Stimulated activated CD4-positive, alpha-beta T cell treated with anti-CD3 and anti-CD28 coated beads, Interleukin-4, amount 100 ng/mL, for 4 hours (primary cell): ENCODE measurements around the gene HIP1.

Experiments used
- DNase-seq, 2 experiments: peaks; one replicate each; pipeline ENCODE4 v3.0.0-alpha.2; 2020

Gene HIP1

DNA sequence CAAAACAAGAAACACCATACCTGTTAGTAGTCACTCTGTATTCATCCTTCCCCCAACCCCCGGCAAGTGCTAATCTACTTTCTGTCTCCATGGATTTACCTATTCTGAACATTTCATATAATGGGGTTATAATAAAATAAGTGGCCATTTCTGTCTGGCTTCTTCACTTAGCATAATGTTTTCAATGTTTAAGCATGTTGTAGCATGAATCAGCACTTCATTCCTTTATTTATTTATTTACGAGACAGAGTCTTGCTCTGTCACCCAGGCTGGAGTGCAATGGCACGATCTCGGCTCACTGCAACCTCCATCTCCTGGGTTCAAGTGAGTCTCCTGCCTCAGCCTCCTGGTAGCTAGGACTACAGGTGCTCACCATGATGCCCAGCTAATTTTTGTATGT is 69.2 kb downstream of the HIP1 start:
- DNase-seq = no peak

DNA sequence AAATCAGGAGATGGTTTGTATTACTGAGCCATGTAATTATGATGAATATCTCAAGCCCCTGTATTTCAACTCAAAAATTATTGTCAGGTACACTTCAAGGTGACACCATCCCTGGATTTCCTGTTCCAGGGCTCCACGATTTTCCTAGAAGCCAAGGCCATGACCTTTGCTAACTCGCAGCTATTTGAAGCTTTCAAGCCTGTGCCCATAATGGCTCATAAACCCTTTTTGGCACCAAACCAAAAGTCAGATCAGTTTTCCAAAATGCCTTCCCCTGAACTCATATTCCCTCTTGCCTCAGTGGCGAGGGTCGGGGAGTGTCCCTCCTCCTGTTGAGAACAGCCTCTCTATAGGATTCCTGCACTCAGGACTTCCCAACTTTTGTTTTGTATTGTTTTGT is 70.8 kb downstream of the HIP1 start:
- DNase-seq = no peak

DNA sequence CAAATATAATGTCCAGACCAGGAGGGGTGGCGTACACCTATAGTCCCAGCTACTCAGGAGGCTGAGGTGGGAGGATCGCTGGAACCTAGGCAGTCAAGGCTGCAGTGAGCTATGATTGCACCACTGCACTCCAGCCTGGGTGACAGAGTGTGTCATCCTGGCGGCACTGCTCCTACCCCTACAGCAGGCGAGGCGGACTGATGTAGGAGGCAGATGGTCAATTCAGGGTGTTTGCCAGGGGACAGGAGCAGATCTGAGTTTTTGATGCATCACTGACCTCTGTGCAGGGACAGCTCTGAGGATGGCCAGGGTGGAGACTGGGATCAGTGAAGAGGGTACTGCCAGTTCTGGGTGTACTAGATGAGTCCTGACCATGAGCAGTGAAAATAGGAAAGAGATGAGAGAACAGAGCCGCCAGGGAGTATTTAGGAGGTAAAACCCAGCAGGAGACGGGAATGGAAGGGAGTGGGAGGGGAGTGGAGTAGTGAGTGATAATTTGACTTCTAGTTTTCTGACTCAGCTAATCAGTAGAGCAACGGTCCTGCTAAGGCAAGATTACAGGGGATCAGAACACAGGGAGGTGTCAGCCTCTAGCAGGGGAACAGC is 75.3 kb downstream of the HIP1 start:
- no peak for DNase-seq

DNA sequence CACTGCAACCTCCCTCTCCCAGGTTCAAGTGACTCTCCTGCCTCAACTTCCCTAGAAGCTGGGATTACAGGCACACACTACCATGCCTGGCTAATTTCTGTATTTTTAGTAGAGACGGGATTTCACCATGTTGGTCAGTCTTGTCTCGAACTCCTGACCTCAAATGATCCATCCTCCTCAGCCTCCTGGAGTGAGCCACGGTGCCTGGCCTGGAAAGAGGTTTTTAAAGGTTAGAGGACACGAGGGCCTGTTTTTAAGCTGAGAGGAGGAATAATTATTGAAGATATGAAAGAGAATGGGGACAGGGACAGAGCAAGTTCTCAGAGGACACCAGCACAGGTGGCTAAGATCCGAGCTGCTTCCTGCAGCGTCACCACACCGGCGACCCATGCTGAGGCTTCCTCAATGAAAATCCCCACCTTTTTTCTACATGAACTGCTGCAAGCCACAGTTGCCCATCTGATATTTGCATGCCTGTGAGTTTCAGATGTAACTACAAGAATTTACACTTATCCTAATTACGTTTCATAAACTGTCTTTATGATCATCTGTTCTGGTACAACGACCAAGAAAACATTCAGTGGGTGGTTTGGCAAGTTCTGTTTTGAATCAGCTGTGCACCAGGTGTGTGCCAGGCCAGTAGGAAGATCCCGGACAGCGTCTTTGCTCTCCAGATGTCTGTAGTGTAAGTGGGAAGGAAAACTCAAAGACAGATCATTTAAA is 76.0 kb downstream of the HIP1 start:
- DNase-seq = no peak

DNA sequence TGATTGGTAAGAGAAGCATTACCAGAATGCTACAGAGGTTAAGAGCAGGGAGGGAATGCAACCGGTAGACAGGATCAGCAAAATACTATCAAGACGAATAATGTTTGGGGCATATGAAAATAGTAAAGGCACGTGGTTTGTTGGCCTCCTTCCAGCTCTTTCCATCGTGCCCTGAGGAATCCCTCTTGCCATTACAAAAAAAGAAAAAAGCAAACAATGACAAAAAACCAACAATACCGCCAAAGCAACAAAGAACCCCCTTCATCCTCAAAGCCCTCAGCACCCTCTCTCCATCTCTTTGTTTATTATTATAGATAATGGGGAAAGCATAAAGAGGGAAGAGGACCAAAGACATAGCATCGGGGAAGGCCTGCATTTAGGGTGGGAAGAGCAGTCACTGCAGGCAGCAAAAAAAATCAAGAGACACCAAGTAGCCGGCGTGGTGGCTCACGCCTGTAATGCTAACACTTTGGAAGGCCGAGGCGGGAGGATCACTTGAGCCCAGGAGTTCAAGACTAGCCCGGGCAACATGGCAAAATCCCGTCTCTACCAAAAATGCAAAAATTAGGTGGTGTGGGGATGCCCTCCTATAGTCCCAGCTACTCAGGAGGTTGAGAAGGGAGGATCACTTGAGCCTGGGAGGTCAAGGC is 78.0 kb downstream of the HIP1 start:
- no peak for DNase-seq

DNA sequence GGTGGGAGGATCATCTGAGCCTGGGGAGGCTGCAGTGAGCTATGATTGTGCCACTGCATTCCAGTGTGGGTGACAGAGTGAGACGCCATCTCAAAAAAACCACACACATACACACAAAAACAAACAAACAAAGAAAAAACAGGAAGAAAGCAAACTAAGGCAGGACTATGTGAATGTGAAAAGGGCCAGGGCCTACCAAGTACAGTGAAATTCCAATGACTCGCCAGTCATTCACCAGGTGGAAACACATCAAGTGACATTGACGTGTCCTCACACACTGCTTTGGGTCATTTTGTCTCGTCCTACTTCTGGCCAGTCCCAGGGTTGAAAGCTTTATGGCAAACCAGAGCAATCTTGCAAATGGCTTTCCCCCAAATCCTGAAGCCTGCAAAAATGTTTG is 79.9 kb downstream of the HIP1 start:
- no peak for DNase-seq

DNA sequence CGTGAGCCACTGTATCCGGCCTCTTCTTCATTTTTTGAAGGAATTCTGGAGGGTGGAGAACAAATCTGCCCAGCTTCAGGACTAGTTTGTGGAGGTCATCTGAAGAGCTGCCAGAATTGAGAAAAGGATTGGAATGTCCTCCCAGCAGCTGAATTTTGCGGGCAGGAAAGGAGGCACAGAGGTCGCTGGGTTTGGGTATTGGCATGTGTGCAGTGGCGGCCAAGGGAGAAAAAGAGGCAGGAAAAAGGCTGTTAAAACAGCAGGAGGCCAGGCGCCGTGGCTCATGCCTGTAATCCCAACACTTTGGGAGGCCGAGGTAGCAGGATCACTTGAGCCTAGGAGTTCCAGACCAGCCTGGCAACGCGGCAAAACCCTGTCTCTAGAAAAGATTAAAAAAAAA is 80.4 kb downstream of the HIP1 start:
- DNase-seq = no peak

DNA sequence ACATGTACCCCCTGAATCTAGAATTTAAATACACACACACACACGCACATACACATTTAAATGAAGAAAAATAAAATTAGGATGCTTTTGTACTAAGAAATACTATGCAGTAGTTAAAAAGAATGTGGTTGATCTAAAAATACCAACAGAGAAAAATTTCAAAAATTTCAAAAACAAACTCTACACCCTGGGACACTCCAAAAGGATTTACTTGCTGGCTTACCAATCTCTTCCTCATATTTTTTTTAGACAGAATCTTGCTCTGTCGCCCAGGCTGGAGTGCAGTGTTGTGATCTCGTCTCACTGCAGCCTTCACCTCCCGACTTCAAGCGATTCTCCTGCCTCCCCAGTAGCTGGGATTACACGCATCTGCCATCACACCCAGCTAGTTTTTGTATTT is 80.9 kb downstream of the HIP1 start:
- no peak for DNase-seq

DNA sequence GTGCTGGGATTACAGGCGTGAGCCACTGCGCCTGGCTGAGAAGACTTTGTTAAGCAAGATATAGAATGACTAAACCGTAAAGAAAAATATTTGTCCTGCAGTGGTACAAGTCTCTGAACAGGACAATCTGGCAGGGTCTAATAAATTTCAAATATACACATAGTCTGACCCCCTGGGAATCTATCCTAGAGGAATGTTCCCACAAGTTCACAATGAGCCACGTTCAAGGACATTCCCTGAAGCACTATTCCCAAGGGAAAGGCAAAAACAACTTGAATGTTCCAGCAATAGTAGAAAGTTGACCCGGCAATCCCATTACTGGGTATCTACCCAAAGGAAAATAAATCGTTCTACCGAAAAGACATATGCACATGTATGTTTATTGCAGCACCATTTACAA is 82.0 kb downstream of the HIP1 start:
- no peak for DNase-seq

DNA sequence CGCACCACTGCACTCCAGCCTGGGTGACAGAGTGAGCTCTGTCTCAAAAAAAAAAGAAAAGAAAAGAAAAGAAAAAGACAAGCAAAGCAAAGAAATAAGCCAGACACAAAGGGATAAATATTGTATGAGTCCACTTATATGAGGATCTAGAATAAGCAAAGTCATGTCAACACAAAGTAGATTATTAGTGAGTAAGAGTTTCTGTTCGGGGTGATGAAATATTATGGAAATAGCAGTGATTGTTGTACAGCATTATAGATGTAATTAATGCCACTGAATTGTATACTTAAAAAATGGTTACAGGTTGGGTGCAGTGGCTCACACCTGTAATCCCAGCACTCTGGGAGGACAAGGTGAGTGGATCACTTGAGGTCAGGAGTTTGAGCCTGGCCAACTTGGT is 83.2 kb downstream of the HIP1 start:
- no peak for DNase-seq

DNA sequence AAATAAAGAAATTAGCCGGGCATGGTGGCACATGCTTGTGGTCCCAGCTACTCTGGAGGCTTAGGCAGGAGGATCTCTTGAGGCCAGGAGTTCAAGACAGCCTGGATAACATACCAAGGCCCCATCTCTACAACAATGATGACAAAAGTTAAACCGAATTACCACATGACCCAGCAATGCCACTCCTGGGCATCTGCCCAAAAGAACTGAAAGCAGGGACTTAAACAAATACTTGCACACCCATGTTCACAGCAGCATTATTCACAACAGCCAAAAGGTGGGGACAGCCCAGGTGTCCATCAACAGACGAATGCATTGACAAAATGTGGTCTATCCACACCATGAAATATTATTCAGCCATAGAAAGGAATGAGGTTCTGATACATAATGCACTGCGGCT is 83.9 kb downstream of the HIP1 start:
- no peak for DNase-seq

DNA sequence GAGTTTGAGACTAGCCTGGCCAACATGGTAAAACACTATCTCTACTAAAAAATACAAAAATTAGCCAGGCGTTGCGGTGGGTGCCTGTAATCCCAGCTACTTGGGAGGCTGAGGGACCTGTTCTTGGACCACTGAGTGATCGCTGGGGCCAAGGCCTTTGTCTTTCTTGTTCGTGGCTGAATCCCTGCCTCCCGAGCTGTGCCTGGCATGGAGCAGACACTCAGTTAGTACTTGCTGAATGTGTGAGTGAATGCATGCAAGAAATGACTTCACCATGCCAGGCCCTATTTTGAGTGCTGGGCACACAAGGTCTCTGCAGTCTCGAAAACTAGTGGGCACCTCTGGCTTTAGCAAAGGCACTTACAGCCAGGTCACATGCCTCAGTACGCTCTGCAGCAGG is 85.1 kb downstream of the HIP1 start:
- no peak for DNase-seq

DNA sequence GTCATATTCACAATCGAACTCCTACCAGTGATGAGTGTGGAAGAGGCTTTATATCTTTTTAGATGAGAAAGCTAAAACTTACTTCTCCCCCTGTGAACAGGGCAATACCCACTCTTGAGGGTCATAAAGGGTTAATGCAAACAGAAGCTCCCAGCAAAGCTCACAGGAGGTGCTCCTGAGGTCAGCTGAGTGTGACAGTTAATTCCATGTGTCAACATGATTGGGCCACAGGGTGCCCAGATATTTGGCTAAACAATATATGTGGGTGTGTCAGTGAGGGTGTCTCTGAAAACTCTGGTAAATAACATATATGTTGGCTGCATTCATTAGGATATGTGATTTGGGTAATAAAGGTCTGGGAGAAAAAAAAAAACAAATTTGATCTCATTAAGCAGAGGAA is 86.0 kb downstream of the HIP1 start:
- no peak for DNase-seq

DNA sequence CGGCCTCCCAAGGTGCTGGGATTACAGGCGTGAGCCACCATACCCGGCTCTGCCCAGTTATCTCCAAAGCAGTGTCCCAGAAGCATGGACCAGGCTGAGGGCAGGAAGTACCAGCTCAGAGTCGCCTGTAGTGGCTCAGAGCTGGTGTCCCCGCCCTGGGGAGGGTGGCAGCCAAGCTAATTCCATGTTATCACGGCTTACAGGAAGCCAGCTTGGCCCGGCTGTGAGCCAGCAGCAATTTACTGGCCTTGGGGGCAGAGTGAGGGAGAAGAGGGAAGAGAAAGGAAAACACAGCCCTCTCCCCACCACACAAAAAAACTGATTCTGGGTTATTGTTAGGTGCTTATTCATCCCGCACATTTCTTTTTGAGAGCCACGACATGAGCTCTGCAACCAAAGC is 88.1 kb downstream of the HIP1 start:
- DNase-seq = no peak

DNA sequence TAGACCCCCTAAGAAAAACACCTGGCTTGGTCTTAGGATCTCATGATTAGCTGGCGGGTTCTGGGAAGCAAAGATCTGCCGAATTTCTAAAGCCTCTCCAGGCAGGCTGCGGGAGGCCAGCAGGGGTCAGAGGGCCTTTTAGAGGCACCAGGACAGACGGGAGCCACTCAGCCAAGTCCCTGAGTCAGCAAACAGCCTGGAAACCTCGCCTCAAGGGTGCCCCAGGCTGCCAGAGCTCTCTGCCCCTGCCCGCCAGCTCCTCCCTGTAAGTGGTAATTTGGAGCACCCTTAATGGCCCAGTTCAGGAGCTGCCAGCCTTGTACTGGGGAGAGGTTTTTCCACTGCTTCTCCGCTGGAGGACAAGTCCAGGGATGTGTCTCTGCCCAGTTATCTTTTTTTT is 88.7 kb downstream of the HIP1 start:
- DNase-seq = no peak

DNA sequence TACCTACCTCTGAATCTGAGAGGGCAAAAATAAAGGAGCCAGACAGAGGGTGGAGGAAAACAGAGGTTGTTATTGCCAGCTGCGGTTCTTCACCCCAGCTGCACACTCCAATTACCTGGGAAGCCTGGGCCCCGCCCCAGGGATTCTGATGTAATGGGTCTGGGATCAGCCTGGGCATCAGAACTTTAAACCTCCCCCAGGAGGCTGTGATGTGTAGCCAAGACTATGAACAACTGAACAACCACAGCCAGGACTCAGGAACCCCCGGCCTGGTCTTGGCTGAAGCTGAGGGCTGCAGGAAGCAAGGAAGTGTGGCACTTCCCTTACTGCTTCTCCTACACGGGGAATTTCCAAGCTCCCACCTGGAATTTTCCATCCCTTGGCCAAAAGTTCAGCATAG is 89.3 kb downstream of the HIP1 start:
- DNase-seq = no peak

DNA sequence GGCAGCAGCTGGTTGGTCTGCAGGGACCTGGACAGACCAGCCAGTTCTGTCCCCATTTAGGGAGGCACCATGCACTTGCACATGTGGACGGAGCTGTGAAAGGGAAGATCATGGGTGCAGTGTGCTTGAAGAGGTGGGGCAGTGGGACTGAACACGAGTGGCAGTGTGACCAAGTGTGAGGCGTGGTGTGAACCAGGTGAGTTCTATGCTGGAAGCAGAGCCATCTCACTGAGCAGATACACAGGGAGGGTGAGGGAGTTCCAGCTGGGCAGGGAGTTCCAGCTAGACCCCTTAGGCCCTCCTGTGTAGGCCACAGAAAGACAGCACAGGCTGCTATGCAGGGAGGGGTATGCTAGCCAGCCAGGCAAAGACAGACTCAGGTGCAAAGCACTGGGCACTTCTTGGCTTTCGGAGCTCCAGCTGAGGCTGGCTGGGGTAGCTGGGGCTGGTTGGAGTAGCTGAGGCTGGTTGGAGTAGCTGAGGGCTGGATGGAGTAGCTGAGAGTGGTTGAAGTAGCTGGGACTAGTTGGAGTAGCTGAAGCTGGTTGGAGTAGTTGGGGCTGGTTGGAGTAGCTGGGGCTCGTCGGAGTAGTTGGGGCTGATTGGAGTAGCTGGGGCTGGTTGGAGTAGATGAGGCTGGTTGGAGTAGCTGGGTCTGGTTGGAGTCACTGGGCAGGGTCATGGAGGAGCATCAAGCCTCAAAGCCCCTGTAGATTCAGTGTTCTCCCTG is 90.9 kb downstream of the HIP1 start:
- no peak for DNase-seq

DNA sequence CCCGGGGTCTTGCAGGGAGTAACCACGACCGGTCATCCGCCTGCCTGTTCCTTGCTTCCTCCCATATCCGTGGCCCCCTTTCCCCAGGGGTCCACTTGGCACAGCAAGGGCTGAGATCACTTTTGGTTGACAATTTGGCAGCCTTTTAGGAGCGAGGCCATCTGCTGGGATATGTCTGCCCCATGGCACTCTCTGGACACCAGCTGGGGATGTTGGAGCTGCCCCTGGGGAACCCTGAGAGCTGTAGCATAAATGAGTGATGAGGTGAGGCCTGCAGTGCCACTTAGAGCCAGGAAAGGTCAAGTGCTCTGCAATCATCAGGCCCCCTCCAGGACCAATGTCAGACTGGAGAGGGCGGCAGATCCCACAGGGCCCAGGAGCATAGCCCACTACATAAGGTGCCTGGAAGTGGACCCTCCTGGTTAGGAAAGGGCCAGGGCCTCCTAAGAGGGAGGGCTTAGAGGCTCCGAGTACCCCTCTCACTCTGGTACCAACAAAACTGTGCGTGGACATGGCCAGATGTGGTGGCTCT is 92.1 kb downstream of the HIP1 start:
- DNase-seq = no peak

DNA sequence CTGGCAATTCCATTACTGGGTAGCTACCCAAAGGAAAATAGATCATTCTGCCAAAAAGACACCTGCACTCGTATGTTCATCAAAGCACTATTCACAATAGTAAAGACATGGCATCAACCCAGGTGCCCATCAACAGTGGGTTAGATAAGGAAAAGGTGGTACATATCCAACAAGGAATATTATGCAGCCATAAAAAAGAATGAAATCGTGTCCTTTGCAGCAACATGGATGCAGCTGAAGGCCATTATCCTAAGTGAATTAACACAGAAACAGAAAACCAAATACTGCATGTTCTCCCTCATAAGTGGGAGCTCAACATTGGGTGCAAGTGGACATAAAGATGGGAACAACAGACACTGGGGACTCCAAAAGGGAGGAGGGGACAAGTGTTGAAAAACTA is 93.2 kb downstream of the HIP1 start:
- DNase-seq = no peak

DNA sequence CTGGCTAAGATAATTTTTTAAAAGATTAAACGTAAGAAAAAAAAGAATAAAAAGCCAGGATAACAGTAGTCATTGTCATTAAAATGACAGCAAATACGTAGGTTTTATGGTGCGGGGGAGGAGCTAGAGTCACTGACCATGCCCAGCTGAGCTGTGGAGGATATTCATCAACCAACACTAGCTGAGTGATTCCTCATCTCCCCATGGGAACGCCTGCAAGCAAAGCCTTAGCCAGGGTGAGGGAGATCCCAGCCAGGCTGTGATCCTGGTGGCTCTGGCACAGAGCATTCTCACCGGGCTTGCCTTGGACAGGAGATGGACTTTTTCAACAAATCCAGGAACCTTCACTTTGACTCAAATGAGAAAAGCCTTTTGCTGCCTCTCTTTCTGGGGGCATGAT is 94.2 kb downstream of the HIP1 start:
- no peak for DNase-seq

DNA sequence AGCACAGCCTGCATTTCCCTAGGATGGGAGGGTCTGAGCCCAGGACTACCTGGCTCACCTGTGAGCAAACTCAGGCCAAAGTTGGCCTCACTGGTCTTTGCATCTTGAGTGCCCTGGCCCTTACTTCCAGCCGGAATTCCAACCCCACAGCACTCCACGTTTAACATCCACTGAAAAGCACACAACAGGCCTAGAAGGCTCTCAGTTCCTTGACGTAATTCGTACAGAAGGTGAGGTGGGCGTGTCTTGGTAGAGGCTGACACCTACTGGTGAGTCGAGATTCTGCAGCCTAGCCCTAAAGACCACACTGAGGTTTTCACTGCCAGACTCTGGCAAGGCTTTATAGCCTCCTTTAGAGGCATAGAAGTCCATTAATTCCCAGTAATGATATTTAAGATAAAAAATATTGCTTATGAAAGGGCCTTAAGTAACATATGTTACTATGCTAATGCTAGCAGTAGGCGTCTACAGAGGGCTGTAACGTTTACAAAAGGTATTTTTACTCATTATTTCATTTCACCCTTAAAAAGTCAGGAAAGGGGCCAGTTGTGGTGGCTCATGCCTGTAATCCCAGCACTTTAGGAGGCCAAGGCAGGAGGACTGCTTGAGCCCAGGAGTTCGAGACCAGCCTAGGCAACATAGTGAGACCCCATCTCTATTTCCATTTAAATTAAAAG is 95.8 kb downstream of the HIP1 start:
- peak; percentile 48 to 62 for DNase-seq

DNA sequence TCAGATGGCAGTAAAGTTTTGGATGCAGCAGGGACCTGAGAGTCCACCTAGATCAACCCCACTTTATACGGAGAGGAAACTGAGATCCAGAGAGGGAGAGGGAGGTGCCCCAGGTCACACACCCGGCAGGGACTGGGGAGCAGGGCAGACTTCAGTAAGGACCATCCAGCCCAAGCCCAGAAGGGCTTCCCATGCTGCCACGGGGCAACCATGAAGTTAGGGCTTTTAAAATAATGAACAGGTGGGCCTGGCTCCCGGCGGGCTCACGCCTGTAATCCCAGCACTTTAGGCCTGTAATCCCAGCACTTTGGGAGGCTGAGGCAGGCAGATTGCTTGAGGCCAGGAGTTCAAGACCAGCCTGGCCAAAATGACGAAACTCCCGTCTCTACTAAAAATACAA is 98.5 kb downstream of the HIP1 start:
- DNase-seq = no peak

DNA sequence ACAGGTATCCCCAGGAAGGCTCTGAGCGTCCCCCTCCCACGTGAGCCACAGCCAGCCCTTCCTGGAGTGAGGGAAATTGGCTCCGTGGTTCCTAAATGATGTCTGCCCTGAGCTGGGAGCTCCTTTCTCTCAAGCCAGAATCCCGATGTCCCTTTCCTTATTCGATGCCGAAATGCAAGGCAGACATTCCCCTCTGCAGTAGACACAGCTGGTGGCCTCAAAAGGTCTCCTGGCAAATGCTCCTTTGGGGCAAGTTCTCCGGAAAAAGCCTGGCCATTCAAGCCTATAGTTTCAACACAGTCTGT is 98.9 kb downstream of the HIP1 start:
- DNase-seq = no peak
